HEK293 (cell line): ENCODE results near the gene ABCC9.

Experiments
- CTCF ChIP-seq: fragments of 450-650 bp; formaldehyde crosslinking; IDR thresholded peaks from 2 replicates; pipeline ENCODE4 v1.5.1; 2016; ENCODE audit warnings: missing biosample characterization, missing genetic modification characterization
- SP2 ChIP-seq: fragments of 450-650 bp; formaldehyde crosslinking; IDR thresholded peaks from 2 replicates; pipeline ENCODE4 v1.5.1; 2016; ENCODE audit warnings: missing biosample characterization, missing genetic modification characterization
- YY1 ChIP-seq: fragments of 450-650 bp; formaldehyde crosslinking; IDR thresholded peaks from 2 replicates; pipeline ENCODE4 v1.5.1; 2018; ENCODE audit warnings: missing biosample characterization, missing genetic modification characterization
- ZBTB11 ChIP-seq: fragments of 450-650 bp; formaldehyde crosslinking; conservative IDR thresholded peaks from 2 replicates; pipeline ENCODE4 v1.5.1; 2016; ENCODE audit warnings: low read depth, missing biosample characterization, missing genetic modification characterization
- ZBTB20 ChIP-seq: fragments of 450-650 bp; formaldehyde crosslinking; IDR thresholded peaks from 2 replicates; pipeline ENCODE4 v1.5.1; 2016; ENCODE audit warnings: missing biosample characterization, missing genetic modification characterization
- ZNF114 ChIP-seq: fragments of 450-650 bp; formaldehyde crosslinking; IDR thresholded peaks from 2 replicates; pipeline ENCODE4 v1.5.0; 2017; ENCODE audit warnings: missing biosample characterization, missing genetic modification characterization
- ZNF26 ChIP-seq: fragments of 450-650 bp; formaldehyde crosslinking; IDR thresholded peaks from 2 replicates; pipeline ENCODE4 v1.5.1; 2016; ENCODE audit warnings: missing biosample characterization, missing genetic modification characterization
- ZNF549 ChIP-seq: fragments of 450-650 bp; IDR thresholded peaks from 2 replicates; pipeline ENCODE4 v1.5.1; 2018; ENCODE audit warnings: missing biosample characterization, missing genetic modification characterization, mild to moderate bottlenecking, inconsistent platforms, moderate library complexity

- no peak for TF ChIP-seq YY1 (tag by site-specific recombination)
- no peak for TF ChIP-seq ZNF549 (tag by site-specific recombination)
- no peak for TF ChIP-seq CTCF
- TF ChIP-seq ZBTB20 (tag by site-specific recombination), result no peak
- TF ChIP-seq SP2 (tag by site-specific recombination), result no peak
- TF ChIP-seq ZBTB11 (tag by site-specific recombination), result no peak
- TF ChIP-seq ZNF114 (tag by site-specific recombination), result no peak
- no peak for TF ChIP-seq ZNF26 (tag by site-specific recombination)
Measured at GRCh38 chr12:21933656-21934055, 7.6 kb downstream of the ABCC9 start.
